GM19372 (cell line): ENCODE measurements around the gene BRAF.
"Not testable (repeated sequence)": the region's sequence is repeated elsewhere in the genome, so short reads cannot be mapped to it uniquely, and the experiment has no call there.

ENCODE experiments used
- ATAC-seq: cut with Tn5 transposase; IDR thresholded peaks from one replicate; pipeline ENCODE4 v1.9.1; 2021; ENCODE audit warnings: mild to moderate bottlenecking, low read depth, moderate library complexity; ENCODE audit not compliant: unreplicated experiment

Gene BRAF

GRCh38 chr7:140924821-140925421 is at the start of gene BRAF:
Gene BRAF, minus strand, starts transcription at chr7:140924929. Its CDS starts 226 bp downstream, at chr7:140924703.
- ATAC-seq, result peak; percentile 45

DNA sequence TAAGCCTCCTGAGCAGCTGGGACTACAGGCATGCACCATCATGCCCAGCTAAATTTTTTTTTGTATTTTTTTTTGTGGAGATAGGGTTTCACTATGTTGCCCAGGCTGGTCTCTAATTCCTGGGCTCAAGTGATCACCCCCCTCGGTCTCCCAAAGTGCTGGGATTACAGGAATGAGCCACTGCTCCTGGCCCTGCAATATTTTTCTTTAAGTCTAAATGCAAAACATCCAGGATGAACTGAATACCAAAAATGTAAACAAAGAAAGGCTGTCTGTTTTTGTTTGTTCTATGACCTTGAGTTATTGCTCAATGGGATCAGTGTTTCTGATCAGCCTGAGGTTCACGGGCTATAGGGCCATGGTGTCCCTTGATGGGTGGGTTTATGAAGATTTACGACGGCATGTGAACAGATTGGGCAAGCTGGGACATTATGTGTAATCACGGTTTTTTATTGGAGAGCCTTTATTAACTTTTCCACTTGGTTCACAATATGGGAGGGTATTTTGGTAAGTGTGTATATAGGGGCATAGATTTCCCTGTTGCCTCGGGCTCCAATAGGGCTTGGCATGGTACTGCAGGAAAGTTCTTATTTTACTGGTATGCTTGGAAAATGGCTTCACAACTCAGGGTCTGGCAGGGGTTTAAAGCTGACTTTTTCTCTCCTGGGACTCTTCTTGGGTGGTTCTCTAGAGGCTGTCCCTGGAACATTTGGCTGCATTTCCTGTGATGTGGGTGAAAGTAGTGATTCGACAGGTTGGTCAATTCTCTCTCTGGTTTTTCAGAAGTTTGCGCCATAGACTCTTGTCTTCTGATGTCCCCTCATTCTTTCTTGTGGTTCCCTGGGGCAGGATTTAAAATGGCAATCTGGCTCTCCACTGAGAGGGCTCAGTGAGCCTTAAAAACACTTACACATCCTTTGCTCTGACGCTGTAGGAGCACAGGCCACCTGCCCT is 48.4 kb upstream of the BRAF start:
- ATAC-seq, result no peak

DNA sequence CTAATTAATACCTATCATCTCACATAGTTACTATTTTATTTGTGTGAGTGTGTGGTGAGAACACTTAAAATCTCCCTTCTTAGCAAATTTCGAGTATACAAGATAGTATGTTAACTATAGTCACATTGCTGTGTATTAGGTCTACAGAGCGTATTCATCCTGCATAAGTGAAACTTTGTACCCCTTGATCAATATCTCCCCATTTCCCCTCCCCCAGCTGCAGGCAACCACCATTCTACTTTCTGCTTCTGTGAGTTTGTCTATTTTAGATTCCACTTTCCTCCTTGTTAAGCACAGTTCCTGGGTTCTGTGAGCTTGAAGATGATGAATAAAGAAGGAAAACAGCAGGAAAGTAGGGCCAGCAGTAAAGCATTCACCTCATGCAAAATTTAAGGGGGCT is 47.6 kb upstream of the BRAF start:
- ATAC-seq, result no peak

DNA sequence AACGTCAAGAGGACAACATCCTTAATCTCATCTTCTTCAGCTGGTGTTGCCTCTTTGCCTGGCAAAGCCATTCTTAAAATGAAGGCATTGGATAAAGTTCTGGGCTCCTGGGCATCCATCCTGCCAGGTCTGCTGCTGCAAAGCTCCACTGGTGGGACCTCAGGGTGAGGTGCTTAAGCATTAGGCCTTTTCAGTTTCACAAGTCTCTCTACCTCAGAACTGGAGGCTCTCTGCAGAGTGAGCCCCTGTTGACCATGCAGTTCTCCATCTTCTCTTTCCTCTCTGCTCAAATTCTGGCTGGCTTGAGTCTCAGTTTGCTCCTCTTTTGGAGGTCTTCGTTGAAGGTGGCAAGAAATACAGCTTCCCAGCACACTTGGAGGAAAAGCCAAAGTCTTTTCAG is 42.7 kb upstream of the BRAF start:
- ATAC-seq, result no peak

DNA sequence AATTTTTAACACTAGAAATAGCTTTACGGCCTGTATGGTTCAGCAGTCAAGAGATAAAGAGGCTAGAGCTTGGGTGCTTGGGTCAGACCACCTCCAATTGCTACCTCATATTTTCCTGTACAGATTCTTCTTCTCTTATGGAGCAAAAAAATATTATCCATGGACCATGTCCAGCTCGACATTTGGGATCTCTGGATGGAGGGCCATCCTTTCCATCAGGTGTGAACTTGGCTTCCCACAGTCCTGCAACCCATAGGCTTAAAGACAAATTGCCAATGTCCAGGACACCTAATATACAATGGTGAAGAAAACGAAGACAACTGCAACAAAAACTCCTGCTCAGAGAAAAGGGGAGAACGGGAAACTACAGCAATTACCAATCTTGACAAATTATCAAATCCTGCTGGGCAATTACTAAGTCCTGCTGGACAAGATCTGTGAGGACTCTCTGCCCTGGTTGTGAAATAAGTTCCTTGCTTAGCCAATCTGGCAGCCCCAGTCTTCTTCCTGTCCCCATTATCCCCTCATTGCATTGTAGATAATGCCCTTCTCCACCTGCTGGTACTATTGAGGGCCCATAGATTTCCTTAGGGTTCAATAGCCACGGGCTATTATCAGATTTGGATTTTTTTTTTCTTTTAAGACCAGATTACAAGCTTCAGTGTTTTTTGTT is 42.0 kb upstream of the BRAF start:
- no peak for ATAC-seq

GRCh38 chr7:140961117-140961516 is 36.4 kb upstream of the BRAF start:
- no peak for ATAC-seq

- ATAC-seq, result not testable (repeated sequence)
Measured at GRCh38 chr7:140956997-140957396, 32.3 kb upstream of the BRAF start.

GRCh38 chr7:140945940-140946339 is 21.2 kb upstream of the BRAF start:
- ATAC-seq, result no peak

GRCh38 chr7:140942242-140942641 is 17.5 kb upstream of the BRAF start:
- ATAC-seq, result not testable (repeated sequence)

DNA sequence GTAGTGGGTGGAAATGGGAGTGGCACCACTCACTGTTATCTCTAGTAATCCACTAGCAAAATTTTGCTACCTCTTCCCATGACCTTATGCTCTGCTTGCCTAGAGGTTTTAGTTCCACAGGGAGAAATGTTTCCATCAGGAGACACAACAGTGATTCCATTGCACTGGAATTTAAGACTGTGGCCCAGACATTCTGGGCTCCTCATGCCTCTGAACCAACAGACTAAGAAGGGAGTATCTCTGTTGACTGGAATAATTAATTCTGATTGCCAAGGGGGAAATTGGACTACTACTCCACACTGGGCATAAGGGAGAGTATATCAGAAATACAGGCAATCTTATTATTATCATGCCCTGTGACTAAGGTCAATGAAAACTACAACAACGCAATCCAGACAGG is 16.2 kb upstream of the BRAF start:
- ATAC-seq, result no peak

DNA sequence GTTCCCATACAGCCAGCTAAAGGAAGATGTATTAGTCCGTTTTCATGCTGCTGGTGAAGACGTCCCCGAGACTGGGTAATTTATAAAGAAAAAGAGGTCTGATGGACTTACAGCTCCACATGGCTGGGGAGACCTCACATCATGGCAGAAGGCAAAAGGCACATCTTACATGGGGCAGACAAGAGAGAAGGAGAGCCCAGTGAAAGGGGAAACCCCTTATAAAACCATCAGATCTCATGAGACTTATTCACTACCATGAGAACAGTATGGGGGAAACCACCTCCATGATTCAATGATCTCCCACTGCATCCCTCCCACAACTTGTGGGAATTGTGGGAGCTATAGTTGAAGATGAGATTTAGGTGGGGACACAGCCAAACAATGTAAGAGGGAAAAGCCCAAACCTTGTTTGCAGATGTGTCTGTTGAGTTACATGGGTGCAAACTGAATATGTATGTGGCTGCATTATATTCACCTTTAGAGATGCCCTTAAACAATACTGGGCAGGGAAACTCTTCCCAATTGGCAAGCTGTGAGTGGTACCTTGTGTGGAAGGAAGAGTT is 13.1 kb upstream of the BRAF start:
- no peak for ATAC-seq

- no peak for ATAC-seq
Measured at GRCh38 chr7:140928491-140929309, 4.0 kb upstream of the BRAF start.

DNA sequence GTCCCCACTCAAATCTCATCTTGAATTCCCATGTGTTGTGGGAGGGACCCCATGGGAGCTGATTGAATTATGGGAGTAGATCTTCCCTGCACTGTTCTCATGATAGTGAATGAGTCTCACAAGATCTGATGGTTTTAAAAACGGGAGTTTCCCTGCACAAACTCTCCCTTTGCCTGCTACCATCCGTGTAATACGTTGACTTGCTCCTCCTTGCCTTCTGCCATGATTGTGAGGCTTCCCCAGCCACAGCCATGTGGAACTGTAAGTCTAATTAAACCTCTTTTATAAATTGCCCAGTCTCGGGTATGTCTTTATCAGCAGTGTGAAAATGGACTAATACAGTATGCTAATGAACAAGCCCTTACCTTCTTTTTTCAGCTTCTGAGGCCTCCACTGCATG is 3.2 kb upstream of the BRAF start:
- not testable (repeated sequence) for ATAC-seq

DNA sequence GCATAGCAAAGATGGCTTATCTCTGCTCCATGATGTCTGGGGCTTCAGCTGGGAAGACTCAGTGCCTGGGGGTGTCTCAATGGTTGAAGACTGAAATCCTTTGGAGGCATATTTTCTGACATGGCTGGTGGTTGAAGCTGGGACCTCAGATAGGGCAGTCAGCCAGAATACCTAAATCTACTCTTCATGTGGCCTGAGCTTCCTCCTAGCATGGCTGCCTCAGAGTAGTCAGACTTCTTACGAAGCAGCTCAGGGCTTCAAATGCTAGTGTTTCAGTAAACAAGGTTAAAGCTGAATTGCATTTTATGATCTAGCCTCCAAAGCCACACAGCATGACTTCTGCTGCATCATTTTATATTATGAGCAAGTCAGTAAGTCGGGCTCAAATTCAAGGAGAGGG is 2.6 kb upstream of the BRAF start:
- no peak for ATAC-seq

GRCh38 chr7:140926021-140926817 is 1.5 kb upstream of the BRAF start:
- ATAC-seq, result no peak

DNA sequence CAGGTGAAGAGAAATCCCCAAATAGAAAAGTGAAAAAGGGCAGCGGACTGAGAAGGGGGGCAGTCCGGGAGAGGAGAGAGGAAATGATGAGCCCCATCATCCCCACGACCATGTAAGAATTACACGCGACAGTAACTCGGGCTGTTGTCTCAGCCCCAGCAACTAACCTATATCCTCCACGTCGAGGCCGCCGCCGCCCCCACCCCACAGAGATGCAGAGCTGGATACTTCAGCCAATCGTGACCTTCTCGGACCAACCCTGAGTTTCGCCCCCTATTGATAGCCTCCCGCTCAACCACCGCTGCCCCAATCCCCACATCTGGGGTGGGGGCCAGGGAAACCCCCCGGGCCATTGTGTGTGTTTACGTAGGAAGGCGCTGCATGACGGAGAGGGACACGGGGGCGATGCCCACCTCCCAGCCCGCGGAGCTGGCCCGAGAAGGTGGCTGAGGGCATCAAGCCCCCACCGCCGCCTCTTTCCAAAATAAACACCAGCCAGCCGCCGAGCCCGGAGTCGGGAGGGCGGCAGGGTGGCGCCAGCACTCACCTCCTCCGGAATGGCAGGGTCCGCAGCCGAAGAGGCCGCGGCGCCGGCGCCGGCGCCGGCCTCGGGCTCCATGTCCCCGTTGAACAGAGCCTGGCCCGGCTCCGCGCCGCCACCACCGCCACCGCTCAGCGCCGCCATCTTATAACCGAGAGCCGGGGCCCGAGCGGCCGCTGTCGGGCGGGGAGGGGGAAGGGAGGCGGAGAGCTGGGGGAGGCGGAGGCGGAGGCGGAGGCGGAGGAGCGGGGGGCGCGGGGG is 509 bp downstream of the BRAF start:
- peak; percentile 75 for ATAC-seq

- no peak for ATAC-seq
Measured at GRCh38 chr7:140923358-140924006, 1.2 kb downstream of the BRAF start.

- no peak for ATAC-seq
Measured at GRCh38 chr7:140922741-140923345, 1.9 kb downstream of the BRAF start.
